ENCODE measurements around the gene YIPF6.
"Not testable (repeated sequence)": the region's sequence is repeated elsewhere in the genome, so short reads cannot be mapped to it uniquely, and the experiment has no call there.

Gene YIPF6

GRCh38 chrX:68498508-68499379 lies at the start of gene YIPF6:
Gene YIPF6, plus strand, starts transcription at chrX:68499051. Its CDS starts 16 bp downstream, at chrX:68499067.
- Mint-ChIP-seq H3K27ac (peak within 1 kb of the TSS; percentile 99), H3K36me3 (ENCODE audit: low read depth) (peaks cover 34% of the 10 kb centered on the region), H3K9me3 (no peaks in the 10 kb centered on the region), H3K27me3 (peaks cover 5% of the 10 kb centered on the region), H3K4me1 (ENCODE audit: low read depth) (peaks cover 6% of the 10 kb centered on the region), H3K4me3 (peak within 1 kb of the TSS; percentile 91)
- intact Hi-C loops (cut with micrococcal nuclease) = loop anchor here (5.0 kb wide), 2 partner anchors 66 to 301 kb away; partner anchors contain the start of gene OPHN1

DNA sequence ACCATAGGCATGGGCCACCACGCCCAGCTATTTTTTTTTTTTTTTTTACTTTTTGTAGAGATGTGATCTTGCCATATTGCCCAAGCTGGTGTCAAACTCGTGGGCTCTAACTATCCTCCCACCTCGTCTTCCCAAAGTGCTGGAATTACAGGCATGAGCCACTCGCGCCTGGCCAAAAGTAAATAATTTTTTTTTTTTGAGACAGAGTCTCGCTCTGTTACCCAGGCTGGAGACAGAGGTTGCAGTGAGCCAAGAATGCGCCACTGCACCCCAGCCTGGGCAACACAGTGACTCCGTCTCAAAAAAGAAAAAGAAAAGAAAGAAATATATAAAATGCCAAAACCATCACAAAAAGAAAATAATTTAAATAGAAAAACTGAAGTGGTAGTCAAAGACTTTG lies 47.1 kb upstream of the YIPF6 start:
- Mint-ChIP-seq H3K27ac (no peak overlapping the region), H3K9me3 (no peaks in the 10 kb centered on the region), H3K27me3 (no peaks in the 10 kb centered on the region), H3K4me3 (no peak overlapping the region), H3K4me1 (ENCODE audit: low read depth) (no peaks in the 10 kb centered on the region), H3K36me3 (ENCODE audit: low read depth) (no peaks in the 10 kb centered on the region)
- intact Hi-C loops (cut with micrococcal nuclease) = no loop called here

- intact Hi-C loops (cut with micrococcal nuclease) = no loop called here
- Mint-ChIP-seq H3K4me3 (no peak overlapping the region), H3K27ac (no peak overlapping the region), H3K27me3 (no peaks in the 10 kb centered on the region), H3K4me1 (ENCODE audit: low read depth) (no peaks in the 10 kb centered on the region), H3K9me3 (no peaks in the 10 kb centered on the region), H3K36me3 (ENCODE audit: low read depth) (no peaks in the 10 kb centered on the region)
Measured at GRCh38 chrX:68454476-68455150, 44.2 kb upstream of the YIPF6 start.

GRCh38 chrX:68455151-68455510 lies 43.7 kb upstream of the YIPF6 start:
- H3K4me1 Mint-ChIP-seq (ENCODE audit: low read depth) = no peaks in the 10 kb centered on the region
- intact Hi-C loops (cut with micrococcal nuclease) = no loop called here
- H3K27me3 Mint-ChIP-seq = no peaks in the 10 kb centered on the region
- no peak overlapping the region for H3K4me3 Mint-ChIP-seq
- H3K9me3 Mint-ChIP-seq = no peaks in the 10 kb centered on the region
- no peak overlapping the region for H3K27ac Mint-ChIP-seq
- H3K36me3 Mint-ChIP-seq (ENCODE audit: low read depth) = no peaks in the 10 kb centered on the region

DNA sequence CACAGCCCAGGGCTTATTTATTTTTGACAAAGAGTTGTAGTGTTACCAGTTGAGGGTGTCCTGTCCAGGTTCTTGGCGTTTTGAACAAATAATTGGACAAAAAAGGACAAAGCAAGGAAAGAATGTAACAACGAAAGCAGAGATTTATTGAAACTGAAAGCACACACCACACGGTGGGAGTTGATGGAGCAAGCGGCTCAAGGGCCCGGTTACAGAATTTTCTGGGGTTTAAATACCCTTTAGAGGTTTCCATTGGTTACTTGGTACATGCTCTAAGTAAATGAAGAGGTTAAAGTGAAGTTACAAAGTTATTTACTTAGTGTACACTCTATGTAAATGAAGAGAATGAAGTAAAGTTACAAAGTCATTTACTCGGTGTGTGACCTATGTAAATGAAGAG lies 37.8 kb upstream of the YIPF6 start:
- Mint-ChIP-seq H3K36me3 (ENCODE audit: low read depth) (no peaks in the 10 kb centered on the region), H3K4me1 (ENCODE audit: low read depth) (no peaks in the 10 kb centered on the region), H3K27me3 (no peaks in the 10 kb centered on the region), H3K9me3 (no peaks in the 10 kb centered on the region), H3K27ac (no peak overlapping the region), H3K4me3 (no peak overlapping the region)
- intact Hi-C loops (cut with micrococcal nuclease) = no loop called here

DNA sequence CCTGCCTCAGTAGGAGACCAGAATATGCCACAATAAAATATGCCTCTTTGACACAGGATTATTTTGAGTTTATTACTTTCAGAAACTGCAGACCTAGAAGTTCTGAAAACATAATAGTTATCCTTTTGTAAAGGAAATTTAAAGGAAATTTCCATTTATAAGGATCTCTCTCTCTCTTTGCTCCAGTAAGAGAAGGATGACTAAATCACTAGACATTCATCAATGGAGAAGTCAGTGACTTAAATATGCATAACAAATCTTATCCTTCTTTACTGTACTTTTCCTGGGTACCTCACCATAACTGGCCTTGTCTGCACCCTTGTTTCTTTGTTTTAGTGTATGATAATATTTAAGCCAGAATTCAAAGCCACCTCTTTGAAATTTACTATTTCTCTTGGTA lies 37.3 kb upstream of the YIPF6 start:
- H3K27ac Mint-ChIP-seq = no peak overlapping the region
- no peaks in the 10 kb centered on the region for H3K9me3 Mint-ChIP-seq
- no peaks in the 10 kb centered on the region for H3K4me1 Mint-ChIP-seq (ENCODE audit: low read depth)
- no peaks in the 10 kb centered on the region for H3K27me3 Mint-ChIP-seq
- no peak overlapping the region for H3K4me3 Mint-ChIP-seq
- no peaks in the 10 kb centered on the region for H3K36me3 Mint-ChIP-seq (ENCODE audit: low read depth)
- intact Hi-C loops (cut with micrococcal nuclease) = no loop called here

DNA sequence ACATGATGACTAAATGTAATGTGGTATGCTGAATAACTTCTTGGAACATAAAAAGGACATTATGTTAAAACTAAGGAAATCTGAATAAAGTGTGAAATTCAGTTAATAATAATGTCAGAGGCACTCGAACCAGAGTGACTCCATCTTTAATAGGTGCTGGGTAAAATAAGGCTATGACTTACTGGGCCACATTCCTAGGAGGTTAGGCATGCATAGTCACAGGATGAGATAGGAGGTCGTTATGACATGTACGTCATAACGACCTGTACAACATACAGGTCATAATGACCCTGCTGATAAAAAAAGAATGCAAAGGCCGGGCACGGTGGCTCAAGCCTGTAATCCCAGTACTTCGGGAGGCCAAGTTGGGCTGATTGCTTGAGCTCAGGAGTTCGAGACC lies 36.7 kb upstream of the YIPF6 start:
- no peaks in the 10 kb centered on the region for H3K9me3 Mint-ChIP-seq
- no peaks in the 10 kb centered on the region for H3K4me1 Mint-ChIP-seq (ENCODE audit: low read depth)
- no peak overlapping the region for H3K4me3 Mint-ChIP-seq
- H3K27ac Mint-ChIP-seq = no peak overlapping the region
- intact Hi-C loops (cut with micrococcal nuclease) = no loop called here
- no peaks in the 10 kb centered on the region for H3K27me3 Mint-ChIP-seq
- no peaks in the 10 kb centered on the region for H3K36me3 Mint-ChIP-seq (ENCODE audit: low read depth)

DNA sequence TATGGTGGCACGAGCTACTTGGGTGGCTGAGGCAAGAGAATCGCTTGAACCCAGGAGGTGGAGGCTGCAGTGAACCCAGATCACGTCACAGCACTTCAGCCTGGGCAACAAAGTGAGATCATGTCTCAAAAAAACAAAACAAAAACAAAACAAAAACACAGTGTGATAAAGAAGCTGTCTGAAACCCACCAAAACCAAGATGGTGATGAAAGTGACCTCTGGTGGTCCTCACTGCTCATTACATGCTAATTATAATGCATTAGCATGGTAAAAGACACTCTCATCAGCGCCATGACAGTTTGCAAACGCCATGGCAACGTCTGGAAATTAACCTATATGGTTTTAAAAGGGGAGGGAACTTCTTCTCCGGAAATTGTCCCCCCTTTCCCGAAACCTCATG lies 36.2 kb upstream of the YIPF6 start:
- intact Hi-C loops (cut with micrococcal nuclease) = no loop called here
- Mint-ChIP-seq H3K27me3 (no peaks in the 10 kb centered on the region), H3K4me3 (no peak overlapping the region), H3K36me3 (ENCODE audit: low read depth) (no peaks in the 10 kb centered on the region), H3K9me3 (no peaks in the 10 kb centered on the region), H3K4me1 (ENCODE audit: low read depth) (no peaks in the 10 kb centered on the region), H3K27ac (no peak overlapping the region)

DNA sequence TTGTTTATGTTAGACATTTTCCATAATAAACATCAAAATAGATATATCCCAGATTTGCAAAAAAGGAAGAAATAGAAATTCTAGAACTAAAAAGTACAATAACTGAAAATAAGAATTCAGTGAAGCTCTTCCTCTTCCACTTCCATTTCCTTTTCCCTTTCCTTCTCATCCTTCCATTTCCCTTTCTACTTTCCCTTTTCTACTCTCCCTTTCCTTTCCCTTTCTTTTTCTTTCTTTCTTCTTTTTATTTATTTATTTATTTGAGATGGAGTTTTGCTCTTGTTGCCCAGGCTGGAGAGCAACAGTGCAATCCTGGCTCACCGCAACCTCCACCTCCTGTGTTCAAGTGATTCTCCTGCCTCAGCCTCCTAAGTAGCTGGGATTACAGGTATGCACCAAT lies 35.0 kb upstream of the YIPF6 start:
- Mint-ChIP-seq H3K4me1 (ENCODE audit: low read depth) (no peaks in the 10 kb centered on the region), H3K4me3 (no peak overlapping the region), H3K9me3 (no peaks in the 10 kb centered on the region), H3K36me3 (ENCODE audit: low read depth) (no peaks in the 10 kb centered on the region), H3K27me3 (no peaks in the 10 kb centered on the region), H3K27ac (no peak overlapping the region)
- intact Hi-C loops (cut with micrococcal nuclease) = no loop called here

DNA sequence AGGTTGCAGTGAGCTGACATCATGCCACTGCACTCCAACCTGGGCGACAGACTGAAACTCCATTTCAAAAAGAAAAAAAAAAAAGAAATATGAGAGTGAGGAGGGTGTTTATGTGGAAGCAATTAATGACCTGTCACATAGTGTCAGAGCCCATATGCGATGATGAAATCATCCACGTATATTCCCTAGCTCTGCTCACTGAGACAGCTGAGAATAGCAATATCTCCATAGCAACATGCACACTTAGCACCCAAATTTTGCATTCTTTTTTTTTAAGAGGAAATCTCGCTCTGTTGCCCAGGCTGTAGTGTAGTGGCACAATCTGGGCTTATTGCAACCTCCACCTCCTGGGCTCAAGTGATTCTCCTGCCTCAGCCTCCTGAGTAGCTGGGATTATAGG lies 34.1 kb upstream of the YIPF6 start:
- H3K27ac Mint-ChIP-seq = no peak overlapping the region
- no peaks in the 10 kb centered on the region for H3K36me3 Mint-ChIP-seq (ENCODE audit: low read depth)
- H3K4me3 Mint-ChIP-seq = no peak overlapping the region
- intact Hi-C loops (cut with micrococcal nuclease) = no loop called here
- H3K27me3 Mint-ChIP-seq = no peaks in the 10 kb centered on the region
- H3K4me1 Mint-ChIP-seq (ENCODE audit: low read depth) = no peaks in the 10 kb centered on the region
- no peaks in the 10 kb centered on the region for H3K9me3 Mint-ChIP-seq

DNA sequence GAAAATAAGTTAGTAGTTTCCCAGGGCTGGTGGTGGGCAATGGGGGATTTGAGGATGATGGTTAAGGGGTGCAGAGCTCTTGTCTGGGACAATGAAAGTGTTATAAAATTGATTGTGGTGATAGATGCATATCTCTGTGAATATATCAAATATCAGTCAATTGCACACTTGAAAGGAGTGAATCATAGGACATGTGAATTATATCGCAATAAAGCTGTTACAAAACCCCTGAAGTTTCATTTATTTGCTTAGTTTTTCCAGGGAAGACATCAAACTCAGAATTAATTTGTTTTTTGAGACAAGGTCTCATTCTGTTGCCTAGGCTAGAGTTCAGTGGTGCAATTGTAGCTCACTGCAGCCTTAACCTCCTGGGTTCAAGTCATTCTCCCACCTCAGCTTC lies 17.9 kb upstream of the YIPF6 start:
- peaks cover 6% of the 10 kb centered on the region for H3K4me1 Mint-ChIP-seq (ENCODE audit: low read depth)
- no peaks in the 10 kb centered on the region for H3K9me3 Mint-ChIP-seq
- H3K36me3 Mint-ChIP-seq (ENCODE audit: low read depth) = no peaks in the 10 kb centered on the region
- intact Hi-C loops (cut with micrococcal nuclease) = no loop called here
- H3K27ac Mint-ChIP-seq = no peak overlapping the region
- peaks cover 2% of the 10 kb centered on the region for H3K27me3 Mint-ChIP-seq
- H3K4me3 Mint-ChIP-seq = no peak overlapping the region

GRCh38 chrX:68486198-68486597 lies 12.7 kb upstream of the YIPF6 start:
- H3K4me3 Mint-ChIP-seq; intact Hi-C loops (cut with micrococcal nuclease); H3K9me3 Mint-ChIP-seq; H3K4me1 Mint-ChIP-seq (ENCODE audit: low read depth); H3K36me3 Mint-ChIP-seq (ENCODE audit: low read depth); H3K27ac Mint-ChIP-seq; H3K27me3 Mint-ChIP-seq: not testable (repeated sequence)

GRCh38 chrX:68487254-68487653 lies 11.6 kb upstream of the YIPF6 start:
- Mint-ChIP-seq H3K4me1 (ENCODE audit: low read depth) (no peaks in the 10 kb centered on the region), H3K27me3 (no peaks in the 10 kb centered on the region), H3K4me3 (no peak overlapping the region), H3K27ac (no peak overlapping the region), H3K9me3 (peaks cover 3% of the 10 kb centered on the region), H3K36me3 (ENCODE audit: low read depth) (no peaks in the 10 kb centered on the region)
- intact Hi-C loops (cut with micrococcal nuclease) = no loop called here

- Mint-ChIP-seq H3K27me3 (no peaks in the 10 kb centered on the region), H3K4me3 (no peak overlapping the region), H3K9me3 (peaks cover 6% of the 10 kb centered on the region), H3K36me3 (ENCODE audit: low read depth) (no peaks in the 10 kb centered on the region), H3K4me1 (ENCODE audit: low read depth) (no peaks in the 10 kb centered on the region), H3K27ac (no peak overlapping the region)
- intact Hi-C loops (cut with micrococcal nuclease) = no loop called here
Measured at GRCh38 chrX:68487924-68488323, 10.9 kb upstream of the YIPF6 start.

GRCh38 chrX:68488657-68489056 lies 10.2 kb upstream of the YIPF6 start:
- H3K36me3 Mint-ChIP-seq (ENCODE audit: low read depth) = no peaks in the 10 kb centered on the region
- H3K9me3 Mint-ChIP-seq = peaks cover 6% of the 10 kb centered on the region
- no peak overlapping the region for H3K4me3 Mint-ChIP-seq
- H3K27me3 Mint-ChIP-seq = no peaks in the 10 kb centered on the region
- H3K4me1 Mint-ChIP-seq (ENCODE audit: low read depth) = no peaks in the 10 kb centered on the region
- intact Hi-C loops (cut with micrococcal nuclease) = no loop called here
- no peak overlapping the region for H3K27ac Mint-ChIP-seq
